Measurements from ENCODE around the gene CCS.

Gene CCS

GRCh38 chr11:66629356-66629755, 36.4 kb downstream of the CCS start:
- Histone ChIP-seq H3K4me3 (ENCODE audit: insufficient read depth, low read length, poor library complexity, severe bottlenecking) (no peak overlapping the region), H3K27ac (ENCODE audit: low read depth, low read length) (no peak overlapping the region), H3K27me3 (ENCODE audit: low read length) (no peaks in the 10 kb centered on the region), H3K9me3 (ENCODE audit: insufficient read depth, low read length) (no peaks in the 10 kb centered on the region), H4K20me1 (ENCODE audit: low read depth, low read length) (peaks cover 20% of the 10 kb centered on the region; the same call in 1 of the 2 replicates), H3K9me2 (replicated peaks; ENCODE audit: insufficient read depth, low read length) (no peaks in the 10 kb centered on the region), H3K79me2 (ENCODE audit: insufficient read depth, low read length) (peaks cover 99% of the 10 kb centered on the region), H2AFZ (ENCODE audit: low read depth, low read length, severe bottlenecking) (no peak overlapping the region), H3K36me3 (ENCODE audit: low read length) (peaks cover 45% of the 10 kb centered on the region), H3F3A (ENCODE audit: insufficient read depth) (peaks cover 22% of the 10 kb centered on the region), H3K9ac (ENCODE audit: low read length) (no peak overlapping the region), H3K4me2 (ENCODE audit: low read depth, low read length, poor library complexity, severe bottlenecking) (no peak overlapping the region)
- TF ChIP-seq CTCF (IDR thresholded peaks at IDR 0.05; ENCODE audit: insufficient read depth, low read length, poor library complexity, severe bottlenecking) (no peak), EZH2phosphoT487 (conservative IDR thresholded peaks at IDR 0.05; ENCODE audit: low read length) (no peak)

- H3K9me3 ChIP-seq (ENCODE audit: insufficient read depth, low read length) = no peaks in the 10 kb centered on the region
- peaks cover 43% of the 10 kb centered on the region for H3F3A ChIP-seq (ENCODE audit: insufficient read depth)
- H4K20me1 ChIP-seq (ENCODE audit: low read depth, low read length) = peaks cover 13% of the 10 kb centered on the region; the same call in 1 of the 2 replicates
- H3K27ac ChIP-seq (ENCODE audit: low read depth, low read length) = no peak overlapping the region
- H3K9me2 ChIP-seq (replicated peaks; ENCODE audit: insufficient read depth, low read length) = no peaks in the 10 kb centered on the region
- peaks cover 28% of the 10 kb centered on the region for H3K36me3 ChIP-seq (ENCODE audit: low read length)
- H3K9ac ChIP-seq (ENCODE audit: low read length) = no peak overlapping the region
- no peak overlapping the region for H3K4me3 ChIP-seq (ENCODE audit: insufficient read depth, low read length, poor library complexity, severe bottlenecking)
- H3K79me2 ChIP-seq (ENCODE audit: insufficient read depth, low read length) = peaks cover 93% of the 10 kb centered on the region
- no peak overlapping the region for H3K4me2 ChIP-seq (ENCODE audit: low read depth, low read length, poor library complexity, severe bottlenecking)
- H2AFZ ChIP-seq (ENCODE audit: low read depth, low read length, severe bottlenecking) = no peak overlapping the region
- H3K27me3 ChIP-seq (ENCODE audit: low read length) = no peaks in the 10 kb centered on the region
- TF ChIP-seq CTCF (IDR thresholded peaks at IDR 0.05; ENCODE audit: insufficient read depth, low read length, poor library complexity, severe bottlenecking) (no peak), EZH2phosphoT487 (conservative IDR thresholded peaks at IDR 0.05; ENCODE audit: low read length) (no peak)
Observed at GRCh38 chr11:66631883-66632282, 38.9 kb downstream of the CCS start.

GRCh38 chr11:66632952-66633351, 40.0 kb downstream of the CCS start:
- TF ChIP-seq CTCF (IDR thresholded peaks at IDR 0.05; ENCODE audit: insufficient read depth, low read length, poor library complexity, severe bottlenecking) (no peak), EZH2phosphoT487 (conservative IDR thresholded peaks at IDR 0.05; ENCODE audit: low read length) (no peak)
- Histone ChIP-seq H3K36me3 (ENCODE audit: low read length) (peaks cover 20% of the 10 kb centered on the region), H3F3A (ENCODE audit: insufficient read depth) (peaks cover 53% of the 10 kb centered on the region), H3K27ac (ENCODE audit: low read depth, low read length) (no peak overlapping the region), H3K79me2 (ENCODE audit: insufficient read depth, low read length) (peaks cover 85% of the 10 kb centered on the region), H3K27me3 (ENCODE audit: low read length) (no peaks in the 10 kb centered on the region), H2AFZ (ENCODE audit: low read depth, low read length, severe bottlenecking) (no peak overlapping the region), H3K4me2 (ENCODE audit: low read depth, low read length, poor library complexity, severe bottlenecking) (no peak overlapping the region), H3K9me2 (replicated peaks; ENCODE audit: insufficient read depth, low read length) (no peaks in the 10 kb centered on the region), H3K9ac (ENCODE audit: low read length) (no peak overlapping the region), H3K9me3 (ENCODE audit: insufficient read depth, low read length) (no peaks in the 10 kb centered on the region), H4K20me1 (ENCODE audit: low read depth, low read length) (peaks cover 8% of the 10 kb centered on the region; the same call in 1 of the 2 replicates), H3K4me3 (ENCODE audit: insufficient read depth, low read length, poor library complexity, severe bottlenecking) (no peak overlapping the region)
